BLaER1 treated with 17β-estradiol and CSF1 and Interleukin-3, amounts not matched to agents 10 nM and 100 nM (cell line): ENCODE results near the gene FAM241A.
"Not testable (repeated sequence)": the region's sequence is repeated elsewhere in the genome, so short reads cannot be mapped to it uniquely, and the experiment has no call there.

Experiments used
- H3K27ac ChIP-seq, 11 experiments: shearing (Covaris generic); formaldehyde crosslinking; 2 replicates each; pipeline ENCODE4 v1.8.1; 2022
- H3K27me3 ChIP-seq, 11 experiments: shearing (Covaris generic); formaldehyde crosslinking; 2 replicates each; pipeline ENCODE4 v1.8.1; 2022
- H3K36me3 ChIP-seq, 11 experiments: shearing (Covaris generic); formaldehyde crosslinking; 2 replicates each; pipeline ENCODE4 v1.8.1; 2022
- H3K4me1 ChIP-seq, 10 experiments: shearing (Covaris generic); formaldehyde crosslinking; 2 replicates each; pipeline ENCODE4 v1.8.1; 2022
- H3K4me2 ChIP-seq, 11 experiments: shearing (Covaris generic); formaldehyde crosslinking; 2 replicates each; pipeline ENCODE4 v1.8.1; 2022
- H3K4me3 ChIP-seq, 10 experiments: shearing (Covaris generic); formaldehyde crosslinking; 2 replicates each; pipeline ENCODE4 v1.8.1; 2022
- H3K9ac ChIP-seq, 11 experiments: shearing (Covaris generic); formaldehyde crosslinking; 2 replicates each; pipeline ENCODE4 v1.8.1; 2022
- H3K9me3 ChIP-seq, 11 experiments: shearing (Covaris generic); formaldehyde crosslinking; replicated peaks in 1 of 11; 2 replicates each; pipeline ENCODE4 v1.8.1; 2022
- H4K20me1 ChIP-seq, 11 experiments: shearing (Covaris generic); formaldehyde crosslinking; 2 replicates each; pipeline ENCODE4 v1.8.1; 2022
- Cebpa-rat ChIP-seq, 11 experiments: shearing (Covaris generic); IDR thresholded peaks; 2 replicates each; pipeline ENCODE4 v1.8.1; 2022

Gene FAM241A

DNA sequence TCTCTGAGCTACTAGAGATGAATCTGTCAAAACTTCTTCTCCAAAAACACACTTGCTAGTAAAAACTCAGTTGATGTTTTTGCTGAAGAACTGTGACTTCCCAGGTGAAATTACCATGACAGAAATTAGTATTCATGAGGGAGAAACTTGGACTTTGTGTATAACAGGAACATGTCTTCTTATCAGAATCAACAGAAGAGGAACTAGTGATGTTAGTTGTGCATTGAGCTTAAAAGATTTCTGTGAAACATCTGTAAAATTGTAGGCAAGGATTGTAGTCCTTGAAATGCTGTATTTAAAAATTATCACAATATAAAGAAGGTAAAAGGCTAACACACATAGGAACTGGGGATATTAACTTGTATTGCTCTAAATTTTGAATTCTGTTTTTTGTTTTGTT, 11.3 kb downstream of the FAM241A start:
- peaks cover 7 to 55% (median 28%) of the 10 kb centered on the region in 11 experiments; a peak in 20 of 22 replicates for H3K36me3 ChIP-seq
- H3K4me1 ChIP-seq: peaks cover 0 to 32% (median 9%) of the 10 kb centered on the region in 10 experiments; a peak in 10 of 20 replicates
- H3K27ac ChIP-seq: no peak overlapping the region
- peaks cover 20 to 41% (median 31%) of the 10 kb centered on the region in 11 experiments for H3K9me3 ChIP-seq
- H3K27me3 ChIP-seq: no peaks in the 10 kb centered on the region
- peaks cover 0 to 15% (median 0%) of the 10 kb centered on the region in 11 experiments; a peak in 5 of 22 replicates for H4K20me1 ChIP-seq
- peak overlapping the region in 2 of 11 experiments; percentile 30 to 63; a peak in 2 of 22 replicates for H3K4me2 ChIP-seq
- H3K9ac ChIP-seq: no peak overlapping the region
- no peak overlapping the region for H3K4me3 ChIP-seq
- TF ChIP-seq Cebpa-rat (IDR thresholded peaks at IDR 0.05): no peak

DNA sequence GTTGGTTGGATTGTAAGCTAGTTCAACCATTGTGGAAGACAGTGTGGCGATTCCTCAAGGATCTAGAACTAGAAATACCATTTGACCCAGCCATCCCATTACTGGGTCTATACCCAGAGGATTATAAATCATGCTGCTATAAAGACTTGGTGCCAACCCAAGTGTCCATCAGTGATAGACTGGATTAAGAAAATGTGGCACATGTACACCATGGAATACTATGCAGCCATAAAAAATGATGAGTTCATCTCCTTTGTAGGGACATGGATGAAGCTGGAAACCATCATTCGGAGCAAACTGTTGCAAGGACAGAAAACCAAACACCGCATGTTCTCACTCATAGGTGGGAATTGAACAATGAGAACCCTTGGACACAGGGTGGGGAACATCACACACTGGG, 18.5 kb downstream of the FAM241A start:
- peaks cover 33 to 89% (median 80%) of the 10 kb centered on the region in 11 experiments for H3K9me3 ChIP-seq
- H3K36me3 ChIP-seq: peaks cover 7 to 46% (median 31%) of the 10 kb centered on the region in 11 experiments; a peak in 20 of 22 replicates
- not testable (repeated sequence) for H3K4me2 ChIP-seq, H3K27me3 ChIP-seq, H3K4me3 ChIP-seq, H3K27ac ChIP-seq, H4K20me1 ChIP-seq, H3K9ac ChIP-seq
- H3K4me1 ChIP-seq: peaks cover 0 to 14% (median 9%) of the 10 kb centered on the region in 10 experiments; a peak in 9 of 20 replicates

DNA sequence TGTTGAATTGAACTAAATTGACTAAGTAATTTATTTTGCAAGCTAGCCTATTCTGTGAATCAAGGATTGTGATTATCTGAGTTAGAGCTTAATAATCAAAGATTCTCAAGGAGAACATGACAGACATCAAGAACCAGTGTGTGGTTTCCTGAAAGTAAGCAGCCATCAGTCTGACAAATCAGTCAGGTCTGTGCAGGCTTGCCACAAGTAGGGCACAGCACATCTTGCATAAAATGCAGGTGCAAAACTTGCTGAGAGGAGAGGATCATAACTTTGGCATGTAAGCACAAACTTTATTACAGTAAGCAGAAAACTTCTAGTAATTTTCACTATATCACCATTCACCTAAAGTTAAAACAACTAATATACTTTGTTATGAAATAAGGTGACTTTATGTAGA, 22.5 kb downstream of the FAM241A start:
- TF ChIP-seq Cebpa-rat (IDR thresholded peaks at IDR 0.05): no peak
- Histone ChIP-seq H3K9ac (no peak overlapping the region), H3K4me3 (no peak overlapping the region; a peak in 1 of 20 replicates), H3K4me1 (peaks cover 13 to 49% (median 40%) of the 10 kb centered on the region in 10 experiments), H3K9me3 (peaks cover 7 to 66% (median 45%) of the 10 kb centered on the region in 11 experiments; a peak in 21 of 22 replicates), H4K20me1 (no peaks in the 10 kb centered on the region; a peak in 2 of 22 replicates), H3K4me2 (peak overlapping the region in 2 of 11 experiments; percentile 19 to 41; a peak in 3 of 22 replicates), H3K27me3 (no peaks in the 10 kb centered on the region), H3K36me3 (peaks cover 0 to 35% (median 14%) of the 10 kb centered on the region in 11 experiments; a peak in 14 of 22 replicates), H3K27ac (no peak overlapping the region)

DNA sequence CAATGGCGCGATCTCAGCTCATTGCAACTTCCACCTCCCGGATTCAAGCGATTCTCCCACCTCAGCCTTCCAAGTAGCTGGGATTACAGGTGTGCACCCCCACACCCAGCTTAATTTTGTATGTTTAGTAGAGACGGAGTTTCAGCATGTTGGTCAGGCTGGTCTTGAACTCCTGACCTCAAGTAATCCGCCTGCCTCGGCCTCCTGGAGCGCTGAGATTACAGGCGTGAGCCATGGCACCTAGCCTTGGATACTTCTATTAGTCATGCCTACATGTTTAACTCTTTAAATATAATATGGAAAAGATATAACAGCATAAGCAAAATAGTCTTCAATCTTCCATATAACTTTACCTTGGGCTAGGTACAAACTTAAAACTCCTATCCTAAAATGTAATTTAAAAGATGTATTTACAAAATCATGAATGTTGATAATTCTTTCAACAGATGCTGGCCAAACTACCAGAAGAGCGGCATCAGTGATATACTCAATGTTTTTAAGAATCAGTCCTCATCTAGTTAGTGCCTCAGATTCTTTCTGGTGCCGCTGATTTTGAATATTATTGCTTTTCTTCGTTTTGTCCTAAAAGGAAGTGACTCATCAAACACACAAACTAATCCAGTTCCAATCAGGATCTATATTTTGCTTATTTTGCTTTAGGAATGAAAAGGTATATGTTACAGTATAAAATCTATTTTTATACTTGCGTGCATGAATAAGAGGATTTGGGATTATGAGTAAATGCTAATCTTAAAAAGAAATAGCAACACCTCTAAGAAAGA, 23.7 kb downstream of the FAM241A start:
- Histone ChIP-seq H3K36me3 (peaks cover 0 to 46% (median 19%) of the 10 kb centered on the region in 11 experiments; a peak in 17 of 22 replicates), H3K4me3 (no peak overlapping the region), H3K4me1 (peaks cover 19 to 61% (median 46%) of the 10 kb centered on the region in 10 experiments), H3K9me3 (peaks cover 7 to 64% (median 39%) of the 10 kb centered on the region in 11 experiments; a peak in 21 of 22 replicates), H3K27me3 (no peaks in the 10 kb centered on the region), H3K27ac (no peak overlapping the region), H3K4me2 (peak overlapping the region in 1 of 11 experiments; percentile 53; a peak in 1 of 22 replicates), H4K20me1 (no peaks in the 10 kb centered on the region; a peak in 2 of 22 replicates), H3K9ac (no peak overlapping the region)
- TF ChIP-seq Cebpa-rat (IDR thresholded peaks at IDR 0.05): no peak

DNA sequence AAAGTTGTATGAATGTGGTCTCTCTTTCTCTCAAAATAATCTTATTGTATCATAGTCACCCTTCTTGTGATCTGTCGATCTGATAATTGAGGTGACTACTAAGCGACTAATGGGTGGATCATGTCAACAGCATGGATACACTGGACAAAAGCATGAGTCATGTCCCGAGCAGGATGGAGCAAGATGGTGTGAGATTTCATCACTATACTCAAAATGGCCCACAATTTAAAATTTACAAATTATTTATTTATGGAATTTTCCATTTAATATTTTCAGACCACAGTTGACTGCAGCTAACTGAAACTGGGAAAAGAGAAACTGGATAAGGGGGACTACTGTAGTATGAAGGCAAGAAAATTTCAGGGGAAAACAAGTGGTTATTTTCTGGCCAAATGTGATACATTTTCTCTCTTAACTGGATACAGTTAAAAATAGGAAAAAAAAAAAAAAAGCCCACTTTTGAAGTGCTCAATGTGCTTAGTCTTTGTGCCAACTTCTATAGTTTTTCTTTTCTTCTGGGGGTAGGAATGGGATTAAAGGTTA, 25.3 kb downstream of the FAM241A start:
- no peak for TF ChIP-seq Cebpa-rat (IDR thresholded peaks at IDR 0.05)
- Histone ChIP-seq H3K9ac (peak overlapping the region in 2 of 11 experiments; percentile 12 to 23; a peak in 2 of 22 replicates), H3K9me3 (peaks cover 3 to 53% (median 26%) of the 10 kb centered on the region in 11 experiments; a peak in 20 of 22 replicates), H3K36me3 (peaks cover 0 to 47% (median 17%) of the 10 kb centered on the region in 11 experiments; a peak in 17 of 22 replicates), H4K20me1 (no peaks in the 10 kb centered on the region; a peak in 2 of 22 replicates), H3K27ac (peak overlapping the region in 10 of 11 experiments; percentile 17 to 63 (median 58); a peak in 20 of 22 replicates), H3K4me1 (peaks cover 31 to 77% (median 56%) of the 10 kb centered on the region in 10 experiments), H3K27me3 (no peaks in the 10 kb centered on the region), H3K4me2 (peak overlapping the region; percentile 10 to 75 (median 49); a peak in 19 of 22 replicates), H3K4me3 (peak overlapping the region in 2 of 10 experiments; percentile 11 to 12; a peak in 1 of 20 replicates)

DNA sequence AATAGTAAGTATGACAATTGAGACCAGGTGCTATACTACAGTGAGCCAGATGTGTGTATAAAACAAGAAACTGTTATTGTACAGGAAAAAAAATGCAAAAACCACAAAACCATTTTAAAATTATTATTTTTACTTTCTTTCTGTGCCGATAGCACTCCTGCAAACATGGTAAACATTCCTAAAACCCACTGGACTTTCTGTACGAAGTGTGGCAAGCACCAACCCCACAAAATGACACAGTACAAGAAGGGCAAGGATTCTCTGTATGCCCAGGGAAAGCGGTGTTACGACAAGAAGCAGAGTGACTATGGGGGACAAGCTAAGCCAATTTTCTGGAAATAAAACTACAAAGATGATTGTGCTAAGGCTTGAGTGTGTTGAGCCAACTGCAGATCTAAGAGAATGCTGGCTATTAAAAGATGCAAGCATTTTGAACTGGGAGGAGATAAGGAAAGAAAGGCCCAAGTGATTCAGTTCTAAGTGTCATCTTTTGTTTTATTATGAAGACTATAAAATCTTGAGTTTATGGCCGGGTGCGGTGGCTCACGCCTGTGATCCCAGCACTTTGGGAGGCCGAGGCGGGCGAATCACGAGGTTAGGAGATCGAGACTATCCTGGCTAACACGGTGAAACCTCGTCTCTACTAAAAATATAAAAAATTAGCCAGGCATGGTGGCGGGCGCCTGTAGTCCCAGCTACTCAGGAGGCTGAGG, 26.0 kb downstream of the FAM241A start:
- H4K20me1 ChIP-seq, H3K27me3 ChIP-seq: not testable (repeated sequence)
- H3K9me3 ChIP-seq: peaks cover 3 to 47% (median 19%) of the 10 kb centered on the region in 11 experiments; a peak in 19 of 22 replicates
- H3K4me1 ChIP-seq: peaks cover 33 to 84% (median 62%) of the 10 kb centered on the region in 10 experiments
- H3K9ac ChIP-seq: peak overlapping the region in 6 of 11 experiments; percentile 1 to 23 (median 16); a peak in 6 of 22 replicates
- H3K27ac ChIP-seq: peak overlapping the region in 10 of 11 experiments; percentile 17 to 63 (median 58); a peak in 20 of 22 replicates
- H3K4me2 ChIP-seq: peak overlapping the region; percentile 10 to 75 (median 49); a peak in 21 of 22 replicates
- peak overlapping the region in 1 of 10 experiments; percentile 11; a peak in 1 of 20 replicates for H3K4me3 ChIP-seq
- peaks cover 0 to 40% (median 16%) of the 10 kb centered on the region in 11 experiments; a peak in 16 of 22 replicates for H3K36me3 ChIP-seq

DNA sequence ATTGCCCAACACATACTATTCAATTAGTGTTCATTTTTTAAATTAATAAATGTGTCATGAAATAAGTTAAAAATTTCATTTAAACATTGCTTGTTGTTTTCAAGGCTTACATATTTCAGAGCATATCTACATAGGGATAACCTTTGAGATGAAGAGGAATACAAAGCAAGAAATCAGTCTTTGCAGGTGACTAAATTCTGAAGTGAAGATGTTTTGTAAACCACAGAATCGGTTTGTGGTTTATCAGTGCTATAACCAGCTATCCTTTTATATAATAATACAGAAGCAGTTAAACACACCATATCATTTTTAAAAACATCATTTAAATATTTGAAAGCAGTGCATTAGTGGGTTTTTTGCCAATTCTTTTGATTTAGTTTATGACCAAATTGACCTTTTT, 26.9 kb downstream of the FAM241A start:
- Histone ChIP-seq H3K4me3 (no peak overlapping the region), H3K4me1 (peaks cover 33 to 91% (median 70%) of the 10 kb centered on the region in 10 experiments), H3K9me3 (peaks cover 0 to 38% (median 13%) of the 10 kb centered on the region in 11 experiments; a peak in 17 of 22 replicates), H3K4me2 (peak overlapping the region in 6 of 11 experiments; percentile 34 to 75 (median 57); a peak in 9 of 22 replicates), H3K27me3 (no peaks in the 10 kb centered on the region), H4K20me1 (peaks cover 0 to 4% (median 0%) of the 10 kb centered on the region in 11 experiments; a peak in 2 of 22 replicates), H3K27ac (no peak overlapping the region), H3K9ac (no peak overlapping the region), H3K36me3 (peaks cover 0 to 40% (median 16%) of the 10 kb centered on the region in 11 experiments; a peak in 15 of 22 replicates)
- no peak for TF ChIP-seq Cebpa-rat (IDR thresholded peaks at IDR 0.05)
